Endodermal cell (in vitro differentiated cells): ENCODE results near the gene SLC16A9. TPM values are rescaled to one million over a fixed set of nuclear protein-coding genes. Genes with fewer than 3 reads are reported as not detected.

Source experiments
- DNase-seq: peaks from one replicate; pipeline ENCODE4 v3.0.0-alpha.2; 2017
- H3K27ac ChIP-seq: 2 replicates; pipeline ENCODE4 v1.5.1; 2013; ENCODE audit warnings: mild to moderate bottlenecking, low read depth, low read length, moderate library complexity
- H3K27me3 ChIP-seq: 2 replicates; pipeline ENCODE4 v1.6.1; 2013; ENCODE audit warnings: mild to moderate bottlenecking, low read length, moderate library complexity; ENCODE audit not compliant: insufficient read depth, control insufficient read depth, poor library complexity, severe bottlenecking
- H3K36me3 ChIP-seq: 2 replicates; pipeline ENCODE4 v1.7.0; 2013; ENCODE audit warnings: mild to moderate bottlenecking, low read length, moderate library complexity; ENCODE audit not compliant: control insufficient read depth, insufficient read depth
- H3K4me1 ChIP-seq: one replicate; pipeline ENCODE4 v1.7.0; 2013; ENCODE audit warnings: low read length; ENCODE audit not compliant: control insufficient read depth, insufficient read depth
- H3K4me3 ChIP-seq: 2 replicates; pipeline ENCODE4 v1.5.1; 2013; ENCODE audit warnings: mild to moderate bottlenecking, low read length, moderate library complexity
- H3K9ac ChIP-seq: 2 replicates; pipeline ENCODE4 v1.6.1; 2013; ENCODE audit warnings: mild to moderate bottlenecking, low read length, moderate library complexity; ENCODE audit not compliant: poor library complexity, severe bottlenecking; ENCODE audit errors: extremely low read depth
- H3K9me3 ChIP-seq: 2 replicates; pipeline ENCODE4 v1.6.1; 2013; ENCODE audit warnings: mild to moderate bottlenecking, low read length, moderate library complexity; ENCODE audit not compliant: control insufficient read depth
- H3K27ac Mint-ChIP-seq: 2 replicates; pipeline ENCODE4 v1.8.0; 2020; ENCODE audit warnings: mixed read lengths
- H3K27me3 Mint-ChIP-seq: 2 replicates; pipeline ENCODE4 v1.8.0; 2021; ENCODE audit warnings: mild to moderate bottlenecking, mixed read lengths; ENCODE audit not compliant: insufficient read depth
- H3K36me3 Mint-ChIP-seq: 2 replicates; pipeline ENCODE4 v1.8.0; 2020; ENCODE audit warnings: low read depth, mixed read lengths
- H3K4me1 Mint-ChIP-seq: 2 replicates; pipeline ENCODE4 v1.8.0; 2020; ENCODE audit warnings: mixed read lengths
- H3K4me3 Mint-ChIP-seq: 2 replicates; pipeline ENCODE4 v1.8.0; 2020; ENCODE audit warnings: mild to moderate bottlenecking, moderate library complexity, mixed read lengths
- H3K9me3 Mint-ChIP-seq: 2 replicates; pipeline ENCODE4 v1.8.0; 2020; ENCODE audit warnings: mild to moderate bottlenecking, mixed read lengths
- WGBS, 2 experiments: methylation state at CpG; one replicate each; pipeline versions ENCODE4 v1.1.5 to v1.1.7; 2013; ENCODE audit warnings: missing lambda C conversion rate in 2 of 2, mixed read lengths in 1 of 2; ENCODE audit not compliant: insufficient coverage in 1 of 2, insufficient read length in 1 of 2; 5-methylcytosine and 5-hydroxymethylcytosine counted together
- total RNA-seq, 2 donors: library from RNA; stranded (reverse); fragmentation: NEBNext Ultra II Directional in 1 of 2; extraction: Animal tissue kit (Norgen Biotek cat#: 25700) in 1 of 2; gene quantifications; 2 replicates in 1 of 2; 3 replicates in 1 of 2; pipeline ENCODE4 v1.2.1, GENCODE V29; 2021
- TF ChIP-seq, protein P1 (sequence below): fragments of 200-600 bp; sonication (generic); conservative IDR thresholded peaks from 2 replicates; pipeline ENCODE4 v1.5.0; 2021; ENCODE audit warnings: antibody characterized with exemption, mild to moderate bottlenecking

Gene SLC16A9
- total RNA-seq, 2 donors from 2014 or later = 4.9 to 19.3 TPM

DNA sequence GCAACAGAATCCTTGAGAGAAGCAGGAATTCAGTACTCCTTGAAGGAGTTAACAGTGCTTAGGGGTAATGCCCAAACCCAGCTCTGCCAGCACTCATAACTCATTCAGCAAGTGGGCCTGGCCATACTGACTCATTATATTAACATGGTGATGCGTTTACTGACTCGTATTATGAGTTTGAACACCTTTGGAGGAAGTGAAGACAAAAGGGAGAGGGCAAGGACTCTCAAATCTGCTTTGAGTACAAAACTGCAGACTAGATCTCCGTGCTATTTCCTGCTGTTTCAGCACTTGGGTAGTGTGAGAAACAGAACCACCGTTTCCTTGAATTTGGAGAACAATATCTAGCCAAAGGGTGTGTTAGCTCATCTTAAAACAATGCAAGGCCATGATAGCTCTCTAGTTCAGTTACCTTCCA, 30.8 kb downstream of the SLC16A9 start:
- H3K27me3 Mint-ChIP-seq = no peaks in the 10 kb centered on the region
- peaks cover 2% of the 10 kb centered on the region for H3K36me3 Mint-ChIP-seq
- DNase-seq = no peak
- Histone ChIP-seq H3K9me3 (no peaks in the 10 kb centered on the region), H3K36me3 (peaks cover 4% of the 10 kb centered on the region), H3K4me3 (peak overlapping the region; percentile 34), H3K27me3 (no peaks in the 10 kb centered on the region), H3K9ac (no peak overlapping the region), H3K27ac (no peak overlapping the region), H3K4me1 (peaks cover 14% of the 10 kb centered on the region)
- H3K4me1 Mint-ChIP-seq = peaks cover 19% of the 10 kb centered on the region
- TF ChIP-seq, protein P1, sequence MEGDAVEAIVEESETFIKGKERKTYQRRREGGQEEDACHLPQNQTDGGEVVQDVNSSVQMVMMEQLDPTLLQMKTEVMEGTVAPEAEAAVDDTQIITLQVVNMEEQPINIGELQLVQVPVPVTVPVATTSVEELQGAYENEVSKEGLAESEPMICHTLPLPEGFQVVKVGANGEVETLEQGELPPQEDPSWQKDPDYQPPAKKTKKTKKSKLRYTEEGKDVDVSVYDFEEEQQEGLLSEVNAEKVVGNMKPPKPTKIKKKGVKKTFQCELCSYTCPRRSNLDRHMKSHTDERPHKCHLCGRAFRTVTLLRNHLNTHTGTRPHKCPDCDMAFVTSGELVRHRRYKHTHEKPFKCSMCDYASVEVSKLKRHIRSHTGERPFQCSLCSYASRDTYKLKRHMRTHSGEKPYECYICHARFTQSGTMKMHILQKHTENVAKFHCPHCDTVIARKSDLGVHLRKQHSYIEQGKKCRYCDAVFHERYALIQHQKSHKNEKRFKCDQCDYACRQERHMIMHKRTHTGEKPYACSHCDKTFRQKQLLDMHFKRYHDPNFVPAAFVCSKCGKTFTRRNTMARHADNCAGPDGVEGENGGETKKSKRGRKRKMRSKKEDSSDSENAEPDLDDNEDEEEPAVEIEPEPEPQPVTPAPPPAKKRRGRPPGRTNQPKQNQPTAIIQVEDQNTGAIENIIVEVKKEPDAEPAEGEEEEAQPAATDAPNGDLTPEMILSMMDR = no peak
- H3K27ac Mint-ChIP-seq = peak overlapping the region; percentile 6
- no peak overlapping the region for H3K4me3 Mint-ChIP-seq
- H3K9me3 Mint-ChIP-seq = no peaks in the 10 kb centered on the region
- WGBS, 2 experiments = 72 to 79% methylated on average over 4 of the region's 4 CpGs

DNA sequence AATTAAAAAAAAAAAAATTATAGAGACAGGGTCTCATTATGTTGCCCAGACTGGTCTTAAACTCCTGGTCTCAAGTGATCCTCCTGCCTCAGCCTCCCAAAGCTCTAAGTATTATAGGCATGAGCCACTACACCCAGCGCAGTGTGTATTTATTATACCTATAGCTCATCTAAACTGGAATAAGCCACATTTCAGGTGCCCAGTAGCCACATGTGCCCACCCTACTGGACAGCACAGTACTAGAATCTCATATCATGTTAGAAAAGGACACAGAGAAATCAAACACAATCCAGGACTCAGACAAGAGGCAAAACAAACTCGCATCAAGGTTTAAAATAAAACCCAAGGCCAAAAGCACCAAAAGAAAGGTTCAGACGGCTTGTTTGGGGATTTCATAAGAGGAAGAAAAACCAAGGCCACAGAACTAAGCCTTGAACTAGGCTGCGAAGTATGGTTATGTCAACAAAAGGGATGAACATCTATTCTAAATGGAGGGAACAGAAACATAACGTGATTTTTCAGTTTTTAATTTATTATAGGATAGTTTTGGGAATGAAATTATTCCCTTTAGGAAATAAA, 32.3 kb downstream of the SLC16A9 start:
- Histone ChIP-seq H3K27me3 (no peaks in the 10 kb centered on the region), H3K36me3 (peaks cover 5% of the 10 kb centered on the region), H3K27ac (no peak overlapping the region), H3K4me1 (peaks cover 10% of the 10 kb centered on the region), H3K9me3 (no peaks in the 10 kb centered on the region), H3K9ac (no peak overlapping the region), H3K4me3 (no peak overlapping the region)
- WGBS, 2 experiments = 95 to 96% methylated on average over 3 to 5 of the region's 5 CpGs
- TF ChIP-seq, protein P1 = no peak
- Mint-ChIP-seq H3K4me3 (no peak overlapping the region), H3K27ac (no peak overlapping the region), H3K36me3 (peaks cover 2% of the 10 kb centered on the region), H3K27me3 (no peaks in the 10 kb centered on the region), H3K4me1 (peaks cover 16% of the 10 kb centered on the region), H3K9me3 (no peaks in the 10 kb centered on the region)
- DNase-seq = no peak

DNA sequence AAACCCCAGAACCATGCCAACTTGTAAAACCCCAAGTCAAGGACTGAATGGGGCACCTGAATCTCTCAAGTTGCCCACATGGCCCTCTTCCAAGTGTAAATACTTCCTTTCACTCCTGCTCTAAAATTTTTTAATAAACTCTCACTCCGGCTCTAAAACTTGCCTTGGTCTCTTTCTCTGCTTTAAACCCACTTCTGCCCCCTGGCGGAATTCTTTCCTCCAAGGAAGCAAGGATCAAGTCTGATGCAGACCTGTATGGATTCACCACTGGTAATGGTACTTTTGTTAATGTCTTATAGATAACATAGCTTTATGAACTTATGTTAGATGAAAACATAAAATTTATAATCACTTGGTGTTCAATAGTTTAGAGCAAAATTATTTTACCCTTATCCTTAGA, 33.8 kb downstream of the SLC16A9 start:
- no peaks in the 10 kb centered on the region for H3K9me3 Mint-ChIP-seq
- H3K4me1 Mint-ChIP-seq = peaks cover 10% of the 10 kb centered on the region
- Histone ChIP-seq H3K4me3 (no peak overlapping the region), H3K9me3 (no peaks in the 10 kb centered on the region), H3K27ac (no peak overlapping the region), H3K36me3 (peaks cover 5% of the 10 kb centered on the region), H3K27me3 (no peaks in the 10 kb centered on the region), H3K9ac (no peak overlapping the region), H3K4me1 (peaks cover 10% of the 10 kb centered on the region)
- no peak overlapping the region for H3K27ac Mint-ChIP-seq
- H3K27me3 Mint-ChIP-seq = no peaks in the 10 kb centered on the region
- no peaks in the 10 kb centered on the region for H3K36me3 Mint-ChIP-seq
- no peak overlapping the region for H3K4me3 Mint-ChIP-seq
- WGBS, 2 experiments = 80 to 89% methylated on average over 1 to 2 of the region's 2 CpGs
- peak; percentile 89 for DNase-seq
- TF ChIP-seq, protein P1 = peak; percentile 81
